ENCODE results near the gene RNU5B-1.

DNA sequence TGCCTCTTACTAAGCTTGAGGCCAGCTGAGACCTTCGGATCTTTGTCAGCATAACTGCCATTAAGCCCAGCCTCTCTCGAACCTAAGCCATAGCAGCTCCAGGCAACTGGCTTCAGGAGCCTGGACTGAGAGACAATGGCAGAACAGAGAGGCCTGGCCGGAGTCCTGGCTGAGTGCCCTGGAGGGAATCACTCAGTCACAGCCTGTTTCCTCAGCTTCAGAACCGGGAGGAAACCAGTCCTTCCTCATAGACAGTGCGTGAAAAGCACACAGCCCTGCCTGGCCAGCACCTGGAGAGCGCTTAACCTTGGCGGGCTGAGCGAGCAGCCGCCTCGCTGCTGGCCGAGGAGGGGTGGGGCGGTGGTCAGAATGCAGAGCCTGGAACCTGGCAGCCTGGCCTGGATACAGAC lies 21.6 kb downstream of the RNU5B-1 start:
- TF ChIP-seq CTCF (IDR thresholded peaks at IDR 0.05) = no peak
- no peak for TF ChIP-seq POLR2A (IDR thresholded peaks at IDR 0.05)
- TF ChIP-seq EP300 (IDR thresholded peaks at IDR 0.05) = no peak
- no peak for TF ChIP-seq POLR2AphosphoS5 (IDR thresholded peaks at IDR 0.05)
